H1 (cell line): Measurements from ENCODE around the gene KCNH1. TPM values are rescaled to one million over a fixed set of nuclear protein-coding genes. Genes with fewer than 3 reads are reported as not detected.

Source experiments
- CTCF ChIA-PET: fragments of 300-600 bp; sonication (Branson Sonifier 250); formaldehyde crosslinking; loops from one replicate; lab custom pipeline; 2021; ENCODE audit not compliant: partially characterized antibody; lab: Charles Lee
- POLR2A ChIA-PET: fragments of 300-600 bp; sonication (Branson Sonifier 250); formaldehyde crosslinking; loops from one replicate; lab custom pipeline; 2021; ENCODE audit warnings: inconsistent platforms; ENCODE audit not compliant: partially characterized antibody; lab: Charles Lee
- DNase-seq, 2 experiments: peaks; one replicate each; pipeline versions ENCODE4 v3.0.0 to v3.0.0-alpha.2; 2010 to 2022; ENCODE audit warnings: low spot score in 2 of 2, low read depth in 1 of 2, mixed read lengths in 1 of 2
- FAIRE-seq: peaks from 2 replicates; lab custom pipeline; 2011; peaks lifted over from hg19 to GRCh38; lab: Jason Lieb, UNC
- H2AFZ ChIP-seq: 2 replicates; pipeline ENCODE4 v1.8.1; 2012; ENCODE audit warnings: low read length, inconsistent platforms
- H2AK5ac ChIP-seq: 2 replicates; pipeline ENCODE4 v1.6.1; 2013; ENCODE audit warnings: low read depth, low read length
- H2BK120ac ChIP-seq: replicated peaks from 2 replicates; pipeline ENCODE3; 2013; ENCODE audit warnings: low read depth, low read length, inconsistent platforms
- H2BK12ac ChIP-seq: 2 replicates; pipeline ENCODE4 v1.6.1; 2013; ENCODE audit warnings: low read depth, low read length
- H2BK15ac ChIP-seq: 2 replicates; pipeline ENCODE4 v1.6.1; 2013; ENCODE audit warnings: low read length
- H2BK20ac ChIP-seq: 2 replicates; pipeline ENCODE4 v1.6.1; 2013; ENCODE audit warnings: low read length
- H2BK5ac ChIP-seq: 2 replicates; pipeline ENCODE4 v1.6.1; 2013; ENCODE audit warnings: low read depth, low read length
- H3K14ac ChIP-seq: 2 replicates; pipeline ENCODE4 v1.6.1; 2013; ENCODE audit warnings: inconsistent platforms; ENCODE audit not compliant: insufficient read length
- H3K18ac ChIP-seq: 2 replicates; pipeline ENCODE4 v1.6.1; 2013; ENCODE audit warnings: low read length; ENCODE audit errors: extremely low read depth
- H3K23ac ChIP-seq: 2 replicates; pipeline ENCODE4 v1.6.1; 2013; ENCODE audit warnings: inconsistent platforms; ENCODE audit not compliant: insufficient read length
- H3K23me2 ChIP-seq: 2 replicates; pipeline ENCODE4 v1.6.1; 2013; ENCODE audit warnings: low read depth, low read length
- H3K27ac ChIP-seq: 2 replicates; pipeline ENCODE4 v1.6.1; 2011; ENCODE audit warnings: low read depth, low read length, inconsistent platforms
- H3K27me3 ChIP-seq, 4 experiments: replicated peaks in 1 of 4; 1 replicate in 1 of 4; 2 replicates in 3 of 4; pipeline versions ENCODE4 v1.6.1 to v1.8.1; 2011 to 2013; ENCODE audit warnings: low read length in 3 of 4, mild to moderate bottlenecking in 3 of 4, inconsistent platforms in 2 of 4, mixed read lengths in 2 of 4, moderate library complexity in 1 of 4; ENCODE audit not compliant: control insufficient read depth in 3 of 4, insufficient read depth in 3 of 4; ENCODE audit errors: extremely low read depth in 1 of 4
- H3K36me3 ChIP-seq, 4 experiments: 2 replicates each; pipeline versions ENCODE4 v1.6.1 to v1.8.1; 2011 to 2013; ENCODE audit warnings: mild to moderate bottlenecking in 4 of 4, low read length in 3 of 4, moderate library complexity in 2 of 4, control low read depth in 1 of 4, inconsistent platforms in 1 of 4; ENCODE audit not compliant: insufficient read depth in 4 of 4, control insufficient read depth in 2 of 4
- H3K4ac ChIP-seq: replicated peaks from 2 replicates; pipeline ENCODE3; 2013; ENCODE audit warnings: low read length, low read depth, mixed read lengths, inconsistent platforms; ENCODE audit not compliant: insufficient read length
- H3K4me1 ChIP-seq, 4 experiments: replicated peaks in 1 of 4; 1 replicate in 1 of 4; 2 replicates in 3 of 4; pipeline versions ENCODE4 v1.6.1 to v1.8.1; 2011 to 2013; ENCODE audit warnings: low read length in 3 of 4, inconsistent platforms in 2 of 4, mixed read lengths in 1 of 4; ENCODE audit not compliant: insufficient read depth in 4 of 4, control insufficient read depth in 3 of 4
- H3K4me2 ChIP-seq, 2 experiments: 2 replicates each; pipeline versions ENCODE4 v1.6.1 to v1.8.1; 2011 to 2013; ENCODE audit warnings: low read depth in 2 of 2, low read length in 2 of 2, control low read depth in 1 of 2, inconsistent platforms in 1 of 2, mild to moderate bottlenecking in 1 of 2; ENCODE audit not compliant: insufficient read depth in 1 of 2
- H3K4me3 ChIP-seq, 4 experiments: fragments of 200-600, 300-600 bp in 1 of 4; sonication (generic), shearing (Covaris generic), sonication (Bioruptor Twin) in 1 of 4; 2 replicates each; pipeline versions ENCODE4 v1.5.1 to v1.8.1; 2011 to 2016; ENCODE audit warnings: low read length in 4 of 4, low read depth in 3 of 4, control low read depth in 2 of 4, inconsistent platforms in 2 of 4, mild to moderate bottlenecking in 2 of 4, mixed read lengths in 1 of 4, moderate library complexity in 1 of 4; ENCODE audit not compliant: insufficient read depth in 2 of 4; ENCODE audit errors: extremely low read depth in 1 of 4
- H3K56ac ChIP-seq: replicated peaks from 2 replicates; pipeline ENCODE3; 2013; ENCODE audit warnings: low read depth, mild to moderate bottlenecking, mixed read lengths, low read length, inconsistent platforms; ENCODE audit not compliant: insufficient read length
- H3K79me1 ChIP-seq: 2 replicates; pipeline ENCODE4 v1.6.1; 2013; ENCODE audit warnings: low read depth, low read length, control low read depth
- H3K79me2 ChIP-seq, 2 experiments: 2 replicates each; pipeline versions ENCODE4 v1.6.1 to v1.8.1; 2012 to 2013; ENCODE audit warnings: low read length in 2 of 2, mild to moderate bottlenecking in 2 of 2, inconsistent platforms in 1 of 2; ENCODE audit not compliant: insufficient read depth in 2 of 2, control insufficient read depth in 1 of 2
- H3K9ac ChIP-seq, 4 experiments: replicated peaks in 1 of 4; 1 replicate in 1 of 4; 2 replicates in 3 of 4; pipeline versions ENCODE4 v1.6.1 to v1.8.1; 2011 to 2013; ENCODE audit warnings: low read depth in 3 of 4, low read length in 3 of 4, control low read depth in 2 of 4, mild to moderate bottlenecking in 2 of 4, moderate library complexity in 2 of 4, inconsistent platforms in 1 of 4; ENCODE audit errors: extremely low read depth in 1 of 4
- H3K9me3 ChIP-seq, 2 experiments: 2 replicates each; pipeline versions ENCODE4 v1.6.1 to v1.8.1; 2012 to 2013; ENCODE audit warnings: mild to moderate bottlenecking in 2 of 2, moderate library complexity in 2 of 2, control low read depth in 1 of 2, inconsistent platforms in 1 of 2, low read depth in 1 of 2, low read length in 1 of 2, mixed read lengths in 1 of 2; ENCODE audit not compliant: insufficient read depth in 2 of 2
- H4K20me1 ChIP-seq, 2 experiments: replicated peaks in 1 of 2; 2 replicates each; pipeline versions ENCODE3 to v1.8.1; 2011 to 2013; ENCODE audit warnings: inconsistent platforms in 2 of 2, low read length in 2 of 2, mild to moderate bottlenecking in 1 of 2; ENCODE audit not compliant: insufficient read depth in 2 of 2, control insufficient read depth in 1 of 2
- H4K5ac ChIP-seq: 2 replicates; pipeline ENCODE4 v1.6.1; 2013; ENCODE audit warnings: low read length, low read depth, mixed read lengths, inconsistent platforms; ENCODE audit not compliant: insufficient read length
- H4K8ac ChIP-seq: 2 replicates; pipeline ENCODE4 v1.8.0; 2013; ENCODE audit warnings: mild to moderate bottlenecking, moderate library complexity, low read length, inconsistent platforms; ENCODE audit not compliant: insufficient read depth; ENCODE audit errors: extremely low read depth
- H4K91ac ChIP-seq: replicated peaks from 2 replicates; pipeline ENCODE3; 2013; ENCODE audit warnings: low read length, mixed read lengths, inconsistent platforms; ENCODE audit not compliant: insufficient read length
- BACH1 ChIP-seq: IDR thresholded peaks from 2 replicates; pipeline ENCODE4 v1.6.1; 2012; ENCODE audit warnings: low read length, improper control_type of control experiment
- BCL11A ChIP-seq, 2 experiments: IDR thresholded peaks; one replicate each; pipeline ENCODE4 v1.6.1; 2011; ENCODE audit warnings: low read depth in 2 of 2, low read length in 2 of 2, mild to moderate bottlenecking in 2 of 2
- BRCA1 ChIP-seq: IDR thresholded peaks from 2 replicates; pipeline ENCODE4 v1.6.1; 2012; ENCODE audit warnings: low read depth, low read length, improper control_type of control experiment
- CREB1 ChIP-seq: IDR thresholded peaks from 2 replicates; pipeline ENCODE4 v1.6.1; 2012; ENCODE audit warnings: inconsistent platforms
- CTBP2 ChIP-seq: IDR thresholded peaks from 2 replicates; pipeline ENCODE4 v1.7.0; 2011; ENCODE audit warnings: borderline replicate concordance, mild to moderate bottlenecking, moderate library complexity, mixed read lengths, low read length; ENCODE audit not compliant: insufficient read depth, insufficient read length
- FOSL1 ChIP-seq: IDR thresholded peaks from 2 replicates; pipeline ENCODE4 v1.6.1; 2011; ENCODE audit warnings: mild to moderate bottlenecking, low read depth, low read length, moderate library complexity; ENCODE audit not compliant: insufficient read depth
- JUND ChIP-seq: IDR thresholded peaks from 2 replicates; pipeline ENCODE4 v1.6.1; 2011; ENCODE audit warnings: mild to moderate bottlenecking, improper control_type of control experiment, low read length
- RFX5 ChIP-seq: IDR thresholded peaks from 2 replicates; pipeline ENCODE4 v1.6.1; 2011; ENCODE audit warnings: low read depth, low read length, improper control_type of control experiment, borderline replicate concordance
- RNF2 ChIP-seq: fragments of 200-900, 300-1000 bp; sonication (generic); IDR thresholded peaks from 2 replicates; pipeline ENCODE4 v1.7.1; 2016; ENCODE audit warnings: borderline replicate concordance, low read depth, mild to moderate bottlenecking, antibody characterized with exemption, low read length; ENCODE audit not compliant: poor library complexity, severe bottlenecking; ENCODE audit errors: missing control alignments
- SIRT6 ChIP-seq: IDR thresholded peaks from one replicate; pipeline ENCODE4 v1.7.1; 2012; ENCODE audit warnings: low read length, inconsistent platforms
- SP1 ChIP-seq: IDR thresholded peaks from 2 replicates; pipeline ENCODE4 v1.6.1; 2011; ENCODE audit warnings: low read depth, low read length
- SRF ChIP-seq: IDR thresholded peaks from 2 replicates; pipeline ENCODE4 v1.6.1; 2011; ENCODE audit warnings: mild to moderate bottlenecking, low read depth, low read length, moderate library complexity
- SUZ12 ChIP-seq: fragments of 200-600 bp; sonication (generic); IDR thresholded peaks from 2 replicates; pipeline ENCODE4 v1.6.1; 2012; ENCODE audit warnings: mild to moderate bottlenecking, inconsistent platforms, low read length, moderate library complexity, mixed read lengths
- TAF7 ChIP-seq: optimal IDR thresholded peaks from 2 replicates; pipeline ENCODE3; 2011; ENCODE audit warnings: low read depth, mild to moderate bottlenecking, inconsistent platforms, low read length, moderate library complexity, borderline replicate concordance
- ZNF274 ChIP-seq: IDR thresholded peaks from 2 replicates; pipeline ENCODE4 v1.7.0; 2012; ENCODE audit warnings: low read length, borderline replicate concordance; ENCODE audit errors: extremely low read depth
- WGBS, 2 experiments: shearing (Covaris generic) in 1 of 2; methylation state at CpG; one replicate each; pipeline versions ENCODE4 v1.1.6 to v1.1.7; 2013 to 2015; ENCODE audit warnings: low lambda C conversion rate in 2 of 2, mixed read lengths in 2 of 2, inconsistent platforms in 1 of 2, low coverage in 1 of 2, missing lambda C conversion rate in 1 of 2; ENCODE audit not compliant: insufficient replicate concordance in 2 of 2, insufficient coverage in 1 of 2, insufficient read length in 1 of 2; ENCODE audit errors: extremely low coverage in 1 of 2, missing lambda C conversion rate in 1 of 2; 5-methylcytosine and 5-hydroxymethylcytosine counted together
- polyA plus RNA-seq, 7 experiments: library from polyadenylated mRNA; depleted of rRNA in 3 of 7; stranded (reverse) in 5 of 7; unstranded in 2 of 7; fragments of >200 nt in 5 of 7; fragments of 200-250 nt in 2 of 7; gene quantifications; 1 replicate in 5 of 7; 2 replicates in 1 of 7; 4 replicates in 1 of 7; pipeline versions ENCODE4 v1.2.1 to v1.2.3, GENCODE V29; 2011 to 2013; ENCODE audit warnings: missing spikeins in 2 of 7, mixed read lengths in 2 of 7
- total RNA-seq: library from RNA; stranded (reverse); fragmentation: NEBNext Ultra II Directional; extraction: Animal tissue kit (Norgen Biotek cat#: 25700); gene quantifications from 2 replicates; pipeline ENCODE4 v1.2.1, GENCODE V29; 2021

KCNH1 gene
- total and polyA plus RNA-seq, 2 of the 8 experiments (the other 6 are each of a cell fraction or from before 2014, with no cell fraction given): 0.27 to 0.34 TPM

DNA sequence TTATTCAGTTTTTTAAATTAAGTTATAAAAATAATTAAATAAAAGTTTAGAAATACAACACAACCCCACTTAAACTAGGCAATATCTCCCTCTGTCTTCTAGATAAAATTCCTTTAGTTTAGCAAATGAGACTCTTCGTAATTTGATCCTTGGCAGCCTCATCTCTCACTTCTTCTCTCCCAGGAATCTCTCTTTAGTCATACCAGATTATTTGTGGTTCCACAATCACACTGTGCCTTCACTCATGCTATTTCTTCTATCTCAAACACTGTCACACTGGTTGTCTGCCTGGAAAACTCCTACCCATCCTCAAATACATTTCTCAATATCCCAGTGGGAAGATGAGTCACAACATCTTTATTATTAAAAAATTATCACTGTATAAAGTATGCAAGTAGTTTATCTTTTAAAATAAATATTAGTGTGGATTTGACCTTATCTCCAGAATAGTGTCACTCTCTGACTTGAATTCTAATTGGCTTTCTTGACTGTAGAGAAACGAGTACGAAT is 195.5 kb downstream of the KCNH1 start:
- Histone ChIP-seq H2BK120ac (no peak overlapping the region), H2BK15ac (no peak overlapping the region), H3K18ac (no peak overlapping the region), H3K23me2 (no peaks in the 10 kb centered on the region), H3K56ac (no peak overlapping the region), H3K14ac (no peak overlapping the region), H2BK12ac (no peak overlapping the region), H3K79me1 (no peaks in the 10 kb centered on the region), H2AFZ (no peak overlapping the region), H3K4ac (no peak overlapping the region), H3K79me2 (no peaks in the 10 kb centered on the region), H4K5ac (no peak overlapping the region), H3K9ac (no peak overlapping the region), H3K27me3 (no peaks in the 10 kb centered on the region), H2BK20ac (no peak overlapping the region), H3K4me1 (no peaks in the 10 kb centered on the region; a peak in 1 of 7 replicates), H4K91ac (no peak overlapping the region), H2AK5ac (no peak overlapping the region), H3K4me2 (no peak overlapping the region), H3K23ac (no peak overlapping the region), H3K27ac (no peak overlapping the region), H2BK5ac (no peak overlapping the region), H4K8ac (no peak overlapping the region), H4K20me1 (peaks cover 0 to 1% of the 10 kb centered on the region in 2 experiments), H3K36me3 (no peaks in the 10 kb centered on the region), H3K9me3 (no peaks in the 10 kb centered on the region), H3K4me3 (no peak overlapping the region)
- ChIA-PET POLR2A (no interaction called here), CTCF (no interaction called here)
- 81% methylated on average over 3 of the region's 3 CpGs; no CpG with 5 or more reads in 1 of the 2 experiments for WGBS, 2 experiments
- FAIRE-seq (no peak), DNase-seq (no peak)
- TF ChIP-seq CREB1: no peak
- no peak for TF ChIP-seq RFX5
- no peak for TF ChIP-seq BRCA1
- TF ChIP-seq JUND: no peak
- no peak for TF ChIP-seq FOSL1
- TF ChIP-seq RNF2: no peak
- no peak for TF ChIP-seq TAF7
- TF ChIP-seq SP1: no peak
- no peak for TF ChIP-seq ZNF274
- no peak for TF ChIP-seq BACH1
- no peak for TF ChIP-seq BCL11A (IDR thresholded peaks at IDR 0.05; ENCODE audit: low read depth in 2 of 2, low read length in 2 of 2)
- TF ChIP-seq SUZ12: no peak
- no peak for TF ChIP-seq SIRT6
- no peak for TF ChIP-seq SRF
- TF ChIP-seq CTBP2: no peak
